Left ventricle myocardium inferior (tissue), 1 donor: Measurements from ENCODE around the gene SNAPC3. TPM values are rescaled to one million over a fixed set of nuclear protein-coding genes. Genes with fewer than 3 reads are reported as not detected.

ENCODE experiments used
- DNase-seq: peaks from one replicate; pipeline ENCODE4 v3.0.0-alpha.2; 2020
- H3K27ac ChIP-seq: fragments of 200-600 bp; replicated peaks from 2 replicates; pipeline ENCODE4 v1.8.0; 2021
- H3K27me3 ChIP-seq: fragments of 200-600 bp; 2 replicates; pipeline ENCODE4 v1.8.0; 2021; ENCODE audit warnings: low read depth
- H3K36me3 ChIP-seq: fragments of 200-600 bp; 2 replicates; pipeline ENCODE4 v1.8.0; 2021
- H3K4me1 ChIP-seq: fragments of 200-600 bp; 2 replicates; pipeline ENCODE4 v1.8.0; 2021
- H3K4me3 ChIP-seq: fragments of 200-600 bp; 2 replicates; pipeline ENCODE4 v1.8.0; 2021; ENCODE audit warnings: mild to moderate bottlenecking, moderate library complexity
- H3K9me3 ChIP-seq: fragments of 200-600 bp; replicated peaks from 2 replicates; pipeline ENCODE4 v1.8.0; 2021
- intact Hi-C: fragments of 100-400 bp; cut with micrococcal nuclease; formaldehyde crosslinking; loops from one replicate; pipeline ENCODE4 v1.11.0; 2022
- total RNA-seq: library from RNA; stranded (reverse); fragmentation: NEBNext Ultra II Directional; extraction: Animal tissue kit (Norgen Biotek cat#: 25700); gene quantifications from one replicate; pipeline ENCODE4 v1.2.1, GENCODE V29; 2021
- TF ChIP-seq, protein P1 (sequence below): fragments of 200-600 bp; IDR thresholded peaks from 2 replicates; pipeline ENCODE4 v1.8.0; 2021; ENCODE audit warnings: antibody characterized with exemption, mild to moderate bottlenecking, borderline replicate concordance
- donor health status: DM: no; HTN: yes; CAD: no; lungs with severe emphysema.

Gene SNAPC3
- total RNA-seq, 1 donor from 2014 or later: 32.2 TPM

DNA sequence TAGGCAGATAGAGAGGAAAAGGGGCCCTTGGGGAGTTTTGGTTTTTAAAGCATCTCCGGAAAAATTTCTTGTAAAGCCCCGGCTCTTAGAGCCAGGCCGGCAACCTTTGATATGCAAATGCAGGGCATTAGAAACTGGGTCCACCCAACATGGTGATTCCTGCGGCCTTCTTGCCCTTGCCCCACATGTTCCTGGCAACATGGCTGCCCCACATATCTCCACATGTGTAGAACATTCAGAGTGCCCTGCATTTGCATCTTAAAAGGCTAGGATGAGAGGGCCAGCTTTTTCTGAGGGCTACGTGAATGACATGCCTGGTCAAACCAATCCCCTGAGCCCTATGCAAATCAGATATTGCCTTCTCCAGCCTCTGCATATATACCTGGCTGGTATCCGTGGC is 5.0 kb upstream of the SNAPC3 start:
- H3K27ac ChIP-seq: no peak overlapping the region
- no peaks in the 10 kb centered on the region for H3K9me3 ChIP-seq
- TF ChIP-seq, protein P1, sequence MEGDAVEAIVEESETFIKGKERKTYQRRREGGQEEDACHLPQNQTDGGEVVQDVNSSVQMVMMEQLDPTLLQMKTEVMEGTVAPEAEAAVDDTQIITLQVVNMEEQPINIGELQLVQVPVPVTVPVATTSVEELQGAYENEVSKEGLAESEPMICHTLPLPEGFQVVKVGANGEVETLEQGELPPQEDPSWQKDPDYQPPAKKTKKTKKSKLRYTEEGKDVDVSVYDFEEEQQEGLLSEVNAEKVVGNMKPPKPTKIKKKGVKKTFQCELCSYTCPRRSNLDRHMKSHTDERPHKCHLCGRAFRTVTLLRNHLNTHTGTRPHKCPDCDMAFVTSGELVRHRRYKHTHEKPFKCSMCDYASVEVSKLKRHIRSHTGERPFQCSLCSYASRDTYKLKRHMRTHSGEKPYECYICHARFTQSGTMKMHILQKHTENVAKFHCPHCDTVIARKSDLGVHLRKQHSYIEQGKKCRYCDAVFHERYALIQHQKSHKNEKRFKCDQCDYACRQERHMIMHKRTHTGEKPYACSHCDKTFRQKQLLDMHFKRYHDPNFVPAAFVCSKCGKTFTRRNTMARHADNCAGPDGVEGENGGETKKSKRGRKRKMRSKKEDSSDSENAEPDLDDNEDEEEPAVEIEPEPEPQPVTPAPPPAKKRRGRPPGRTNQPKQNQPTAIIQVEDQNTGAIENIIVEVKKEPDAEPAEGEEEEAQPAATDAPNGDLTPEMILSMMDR: no peak
- no peak for DNase-seq
- H3K4me3 ChIP-seq: no peak overlapping the region
- H3K36me3 ChIP-seq: no peaks in the 10 kb centered on the region
- no peaks in the 10 kb centered on the region for H3K27me3 ChIP-seq
- intact Hi-C loops: no loop called here
- peaks cover 7% of the 10 kb centered on the region for H3K4me1 ChIP-seq

DNA sequence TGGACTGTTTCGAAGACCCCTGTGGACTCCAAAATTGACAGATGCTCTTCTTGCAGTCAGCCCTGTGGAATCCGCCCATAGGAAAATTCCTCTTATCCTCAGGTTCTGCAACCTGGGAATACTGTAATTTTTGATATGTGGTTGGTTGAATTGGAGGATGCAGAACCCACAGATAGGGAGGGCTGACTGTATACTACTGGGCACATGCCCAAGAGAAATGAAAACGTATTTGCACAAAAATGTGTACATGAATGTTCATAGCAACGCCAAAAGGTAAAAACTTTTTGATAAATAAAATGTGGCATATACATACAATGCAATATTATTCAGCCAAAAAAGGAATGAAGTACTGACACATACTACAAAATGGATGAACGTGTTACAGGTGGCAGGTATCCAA is 1.9 kb upstream of the SNAPC3 start:
- intact Hi-C loops: loop anchor here (10.0 kb wide), 1 partner anchor 116 kb away; the partner anchor contains the start of gene TTC39B
- DNase-seq: no peak
- no peaks in the 10 kb centered on the region for H3K27me3 ChIP-seq
- TF ChIP-seq, protein P1: no peak
- peaks cover 13% of the 10 kb centered on the region for H3K36me3 ChIP-seq
- H3K4me3 ChIP-seq: no peak overlapping the region
- no peaks in the 10 kb centered on the region for H3K9me3 ChIP-seq
- peaks cover 38% of the 10 kb centered on the region for H3K4me1 ChIP-seq
- H3K27ac ChIP-seq: no peak overlapping the region

DNA sequence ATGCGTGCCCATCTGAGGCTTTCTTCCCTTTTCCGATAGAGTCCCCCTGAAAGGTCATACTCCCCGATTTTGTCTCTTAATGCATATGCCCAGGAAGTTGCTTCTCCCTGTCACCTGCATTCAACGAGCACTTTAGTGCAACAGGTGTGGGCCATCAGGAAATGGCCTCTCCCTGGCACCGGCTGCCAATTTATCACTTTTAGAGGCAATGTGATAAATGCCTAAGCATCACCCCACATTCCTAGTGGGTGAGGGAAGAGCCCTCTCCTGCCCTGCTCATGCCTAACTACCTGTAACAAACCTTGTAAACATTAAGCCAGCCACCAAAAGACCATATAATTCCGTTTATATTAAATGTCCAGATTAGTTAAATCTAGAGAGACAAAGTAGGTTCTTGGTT is 1.1 kb upstream of the SNAPC3 start:
- TF ChIP-seq, protein P1: no peak
- no peak for DNase-seq
- H3K36me3 ChIP-seq: peaks cover 19% of the 10 kb centered on the region
- H3K27me3 ChIP-seq: no peaks in the 10 kb centered on the region
- no peak overlapping the region for H3K4me3 ChIP-seq
- peaks cover 45% of the 10 kb centered on the region for H3K4me1 ChIP-seq
- H3K27ac ChIP-seq: peak overlapping the region; percentile 97
- intact Hi-C loops: loop anchor here (10.0 kb wide), 1 partner anchor 117 kb away; the partner anchor contains the start of gene TTC39B
- H3K9me3 ChIP-seq: no peaks in the 10 kb centered on the region

DNA sequence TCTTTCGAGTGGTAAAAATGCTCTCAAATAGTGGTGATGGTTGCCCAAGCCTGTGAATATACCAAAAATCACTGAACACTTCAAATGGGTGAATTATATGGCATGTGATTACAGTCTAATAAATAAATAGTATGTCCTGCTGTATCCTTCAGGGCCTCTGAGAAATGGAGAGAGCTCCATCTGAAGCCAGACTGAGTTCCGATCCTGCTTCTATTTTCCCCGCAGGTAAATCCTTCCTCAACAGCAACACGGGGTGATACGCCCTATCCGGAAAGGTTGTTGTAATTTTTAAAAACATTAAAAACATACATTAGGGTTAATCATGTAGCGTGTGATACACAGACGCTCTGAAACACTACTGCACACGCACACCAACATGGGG is 695 bp upstream of the SNAPC3 start:
- DNase-seq: no peak
- Histone ChIP-seq H3K4me1 (peaks cover 48% of the 10 kb centered on the region), H3K27me3 (no peaks in the 10 kb centered on the region), H3K9me3 (no peaks in the 10 kb centered on the region), H3K4me3 (peak overlapping the region; percentile 88), H3K36me3 (peaks cover 20% of the 10 kb centered on the region), H3K27ac (peak overlapping the region; percentile 97)
- TF ChIP-seq, protein P1: no peak
- intact Hi-C loops: loop anchor here (10.0 kb wide), 1 partner anchor 117 kb away; the partner anchor contains the start of gene TTC39B

DNA sequence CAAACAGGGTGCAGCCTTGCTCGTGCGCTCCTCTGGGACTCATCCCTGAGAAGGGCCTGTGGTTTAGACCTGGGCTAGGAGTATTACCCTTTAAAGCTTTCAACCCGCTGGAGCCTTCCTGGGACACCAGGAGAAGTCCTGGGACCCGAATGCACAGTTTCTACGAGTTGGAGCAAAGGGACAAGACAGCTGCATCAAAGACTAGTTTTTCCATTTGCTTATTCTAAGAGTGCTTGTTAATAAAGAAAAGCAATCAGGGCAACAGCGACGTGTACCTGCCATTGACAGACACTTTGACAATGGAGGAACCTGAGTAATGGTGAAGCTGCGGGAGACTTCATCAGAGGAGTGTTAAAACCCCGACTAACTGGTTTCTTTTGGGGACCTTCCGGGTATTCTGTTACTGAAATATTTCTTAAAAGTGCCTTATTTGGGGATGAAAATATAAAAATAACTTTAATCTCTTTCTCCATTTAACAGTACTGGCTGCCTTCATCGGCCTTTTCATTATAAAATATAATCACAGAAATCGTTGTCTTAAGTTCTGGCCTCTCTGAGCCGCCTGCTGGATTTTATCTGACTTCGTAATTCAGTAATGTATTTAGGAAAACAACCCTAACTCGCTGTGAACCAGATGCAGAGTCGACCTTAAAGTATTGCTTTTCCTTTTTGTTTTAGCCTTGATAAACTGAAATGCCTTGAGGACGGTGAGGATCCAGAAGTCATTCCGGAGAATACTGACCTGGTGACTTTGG is 732 bp downstream of the SNAPC3 start:
- no peaks in the 10 kb centered on the region for H3K9me3 ChIP-seq
- peak overlapping the region; percentile 97 for H3K27ac ChIP-seq
- TF ChIP-seq, protein P1: no peak
- no peak for DNase-seq
- intact Hi-C loops: loop anchor here (10.0 kb wide), 1 partner anchor 119 kb away; the partner anchor contains the start of gene TTC39B
- H3K4me1 ChIP-seq: peaks cover 59% of the 10 kb centered on the region
- H3K4me3 ChIP-seq: peak overlapping the region; percentile 88
- H3K27me3 ChIP-seq: no peaks in the 10 kb centered on the region
- peaks cover 27% of the 10 kb centered on the region for H3K36me3 ChIP-seq
